ENCODE data around the gene SPTB. TPM values are rescaled to one million over a fixed set of nuclear protein-coding genes. Genes with fewer than 3 reads are reported as not detected.

Gene SPTB
- total RNA-seq, 4 donors from 2014 or later = 0.17 to 7.5 (median 1.1) TPM

Small RNA genes within 50 kb of the gene (small RNA-seq; reads per million reads assigned to genes)
- not detected for gene RPPH1-2P

Other genes with a start within 250 kb of the SPTB start
- gene PLEKHG3, start 175.5 kb downstream of the SPTB start, total RNA-seq = 10 to 100 TPM; 12.4 to 66.9 (median 19.8) TPM
- 100 to 1,000 TPM in 2 of 4 donors, 10 to 100 TPM in 2; 75.7 to 120 (median 97.1) TPM for gene CHURC1, start 34.5 kb upstream of the SPTB start, total RNA-seq
- not detected for gene GPX2, start 62.8 kb upstream of the SPTB start, total RNA-seq
- 1 to 10 TPM in 1 of 4 donors, under 1 TPM in 3; 0.75 to 1.2 (median 0.93) TPM for gene RAB15, start 92.4 kb upstream of the SPTB start, total RNA-seq
- gene FNTB, start 107.0 kb upstream of the SPTB start, total RNA-seq = 10 to 100 TPM in 3 of 4 donors, 1 to 10 TPM in 1; 8.3 to 14.5 (median 11.5) TPM
- 10 to 100 TPM; 44.2 to 54.0 (median 46.1) TPM for gene MAX, start 222.6 kb upstream of the SPTB start, total RNA-seq

All from subcutaneous adipose tissue (tissue), 4 donors.